NCI-H2029 treated with DMSO at 0.1 percent for 48 hours (cell line): ENCODE data around the gene RASGRF2.
"Not testable (repeated sequence)": the region's sequence is repeated elsewhere in the genome, so short reads cannot be mapped to it uniquely, and the experiment has no call there.

ENCODE experiments used
- DNase-seq: peaks from one replicate; lab custom pipeline; 2025; lab: John Stamatoyannopoulos, UW

Gene RASGRF2

GRCh38 chr5:81020478-81021167 is 60.5 kb downstream of the RASGRF2 start:
- DNase-seq = no peak

DNA sequence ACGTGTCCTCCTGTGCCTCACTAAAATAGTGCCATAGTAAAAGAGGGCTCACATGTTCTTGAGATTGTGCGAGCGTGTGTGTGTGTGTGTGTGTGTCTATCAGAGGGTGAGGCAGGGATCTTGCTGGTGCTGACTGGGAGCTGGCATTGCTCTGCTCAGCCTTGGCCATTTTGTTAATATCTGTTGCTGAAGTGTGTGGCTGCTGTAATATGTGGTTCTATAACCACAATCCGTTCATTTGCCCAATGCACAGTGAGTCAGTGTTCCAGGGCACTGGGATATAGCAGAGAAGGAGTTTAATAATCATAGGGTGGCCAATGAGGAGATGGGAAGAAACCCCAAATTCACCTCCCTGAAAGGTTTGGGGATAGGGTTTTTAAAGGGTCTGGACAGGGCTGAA is 61.3 kb downstream of the RASGRF2 start:
- no peak for DNase-seq

- no peak for DNase-seq
Measured at GRCh38 chr5:81021951-81022687, 62.0 kb downstream of the RASGRF2 start.

GRCh38 chr5:81022688-81023084 is 62.5 kb downstream of the RASGRF2 start:
- DNase-seq = no peak

DNA sequence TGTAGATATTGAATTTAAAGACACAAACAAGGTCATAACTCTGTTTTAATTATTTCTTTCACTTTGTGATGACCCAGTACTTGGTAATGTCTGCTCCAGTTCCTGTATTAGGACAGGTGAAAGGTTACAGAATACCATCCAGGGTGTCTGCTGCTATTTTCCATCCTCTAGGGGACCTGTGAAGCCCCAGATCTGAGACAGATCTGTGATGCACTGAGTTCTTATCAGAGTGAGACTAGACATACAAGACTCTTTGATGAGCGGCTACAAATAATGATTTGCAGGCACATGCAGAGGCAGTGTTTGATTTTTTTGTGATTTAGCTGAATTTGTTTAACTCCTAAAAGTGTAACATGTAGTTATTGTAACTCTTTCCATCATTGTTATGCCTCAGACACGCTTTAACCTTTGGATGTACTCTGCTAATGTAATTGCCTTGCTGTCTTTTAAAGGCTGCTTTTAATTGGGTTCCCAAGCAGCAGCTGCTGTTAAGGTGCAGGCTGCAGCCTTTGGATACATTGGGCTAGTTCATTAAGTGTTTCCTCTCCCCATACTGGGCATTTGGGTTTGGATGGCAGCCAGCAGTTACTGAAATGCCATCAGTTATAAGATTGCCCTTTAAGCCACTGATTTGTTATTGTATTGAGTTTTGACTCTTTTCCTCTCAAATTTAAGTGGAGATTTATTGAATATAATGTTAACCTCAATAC is 63.3 kb downstream of the RASGRF2 start:
- DNase-seq = no peak

DNA sequence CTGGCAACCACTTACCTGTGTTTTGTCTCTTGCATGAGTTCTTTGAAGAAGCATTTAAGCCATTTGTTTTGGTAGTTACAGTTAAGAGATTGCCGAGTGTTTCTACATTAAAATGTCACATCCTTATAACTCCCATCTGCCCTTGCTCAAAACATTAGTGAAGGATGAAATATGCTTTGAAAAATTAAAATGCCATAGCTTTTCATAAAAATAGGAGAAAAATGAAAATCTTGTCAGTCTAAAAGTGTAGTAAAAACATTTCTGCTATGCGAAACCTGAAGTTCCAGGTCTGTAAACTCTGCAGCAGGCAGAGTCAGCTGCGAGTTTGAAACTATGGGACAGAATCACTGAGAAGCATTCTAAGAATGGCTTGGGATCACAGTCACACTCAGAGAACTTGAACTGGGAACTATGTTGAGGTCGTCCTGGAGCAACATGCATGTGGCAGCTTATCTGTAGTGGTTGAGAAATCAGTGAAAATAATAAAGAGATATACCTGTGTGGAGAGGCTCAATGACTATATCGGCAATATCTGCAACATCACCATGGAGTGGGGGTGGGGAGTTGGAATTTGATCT is 67.4 kb downstream of the RASGRF2 start:
- DNase-seq = no peak

DNA sequence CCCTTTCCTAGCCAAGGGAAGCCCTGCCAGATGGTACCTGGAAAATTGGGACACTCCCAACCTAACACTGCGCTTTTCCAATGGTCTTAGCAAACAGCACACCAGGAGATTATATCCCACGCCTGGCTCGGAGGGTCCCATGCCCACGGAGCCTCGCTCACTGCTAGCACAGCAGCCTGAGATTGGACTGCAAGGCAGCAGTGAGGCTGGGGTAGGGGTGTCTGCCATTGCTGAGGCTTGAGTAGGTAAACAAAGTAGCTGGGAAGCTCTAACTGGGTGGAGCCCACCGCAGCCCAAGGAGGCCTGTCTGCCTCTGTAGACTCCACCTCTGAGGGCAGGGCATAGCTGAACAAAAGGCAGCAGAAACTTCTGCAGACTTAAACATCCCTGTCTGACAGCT is 68.7 kb downstream of the RASGRF2 start:
- not testable (repeated sequence) for DNase-seq

DNA sequence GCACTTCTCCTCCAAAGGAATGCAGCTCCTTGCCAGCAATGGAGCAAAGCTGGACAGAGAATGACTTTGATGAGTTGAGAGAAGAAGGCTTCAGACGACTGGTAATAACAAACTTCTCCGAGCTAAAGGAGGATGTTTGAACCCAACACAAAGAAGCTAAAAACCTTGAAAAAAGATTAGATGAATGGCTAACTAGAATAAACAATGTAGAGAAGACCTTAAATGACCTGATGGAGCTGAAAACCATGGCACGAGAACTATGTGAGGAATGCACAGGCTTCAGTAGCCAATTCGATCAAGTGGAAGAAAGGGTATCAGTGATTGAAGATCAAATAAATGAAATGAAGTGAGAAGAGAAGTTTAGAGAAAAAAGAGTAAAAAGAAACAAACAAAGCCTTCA is 69.6 kb downstream of the RASGRF2 start:
- not testable (repeated sequence) for DNase-seq

DNA sequence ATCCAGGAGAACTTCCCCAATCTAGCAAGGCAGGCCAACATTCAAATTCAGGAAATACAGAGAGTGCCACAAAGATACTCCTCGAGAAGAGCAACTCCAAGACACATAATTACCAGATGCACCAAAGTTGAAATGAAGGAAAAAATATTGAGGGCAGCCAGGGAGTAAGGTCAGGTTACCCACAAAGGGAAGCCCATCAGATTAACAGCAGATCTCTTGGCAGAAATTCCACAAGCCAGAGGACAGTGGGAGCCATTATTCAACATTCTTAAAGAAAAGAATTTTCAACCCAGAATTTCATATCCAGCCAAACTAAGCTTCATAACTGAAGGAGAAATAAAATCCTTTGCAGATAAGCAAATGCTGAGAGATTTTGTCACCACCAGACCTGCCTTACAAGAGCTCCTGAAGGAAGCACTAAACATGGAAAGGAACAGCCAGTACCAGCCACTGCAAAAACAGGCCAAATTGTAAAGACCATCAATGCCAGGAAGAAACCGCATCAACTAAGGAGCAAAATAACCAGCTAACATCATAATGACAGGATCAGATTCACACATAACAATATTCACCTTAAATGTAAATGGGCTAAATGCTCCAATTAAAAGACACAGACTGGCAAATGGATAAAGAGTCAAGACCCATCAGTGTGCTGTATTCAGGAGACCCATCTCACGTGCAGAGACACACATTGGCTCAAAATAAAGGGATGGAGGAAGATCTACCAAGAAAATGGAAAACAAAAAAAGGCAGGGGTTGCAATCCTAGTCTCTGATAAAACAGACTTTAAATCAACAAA is 70.3 kb downstream of the RASGRF2 start:
- DNase-seq = not testable (repeated sequence)

DNA sequence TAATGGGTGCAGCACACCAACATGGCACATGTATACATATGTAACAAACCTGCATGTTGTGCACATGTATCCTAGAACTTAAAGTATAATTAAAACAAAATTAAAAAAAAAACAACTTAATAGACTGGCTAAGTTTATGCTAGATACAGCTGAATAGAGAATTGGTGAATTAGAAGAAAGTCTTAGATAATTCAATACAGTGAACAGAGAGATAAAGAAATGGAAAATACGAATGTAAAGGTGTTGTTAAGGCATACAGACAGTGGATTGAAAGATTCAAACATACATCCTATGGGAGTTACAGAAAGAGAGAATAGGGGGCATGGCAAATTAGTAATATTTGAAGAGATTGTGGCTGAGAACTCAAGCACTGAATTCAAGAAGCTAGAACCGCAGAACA is 75.4 kb downstream of the RASGRF2 start:
- DNase-seq = no peak

- no peak for DNase-seq
Measured at GRCh38 chr5:81038495-81038894, 78.3 kb downstream of the RASGRF2 start.

- no peak for DNase-seq
Measured at GRCh38 chr5:81044868-81045267, 84.7 kb downstream of the RASGRF2 start.

- DNase-seq = no peak
Measured at GRCh38 chr5:81045389-81045807, 85.2 kb downstream of the RASGRF2 start.

DNA sequence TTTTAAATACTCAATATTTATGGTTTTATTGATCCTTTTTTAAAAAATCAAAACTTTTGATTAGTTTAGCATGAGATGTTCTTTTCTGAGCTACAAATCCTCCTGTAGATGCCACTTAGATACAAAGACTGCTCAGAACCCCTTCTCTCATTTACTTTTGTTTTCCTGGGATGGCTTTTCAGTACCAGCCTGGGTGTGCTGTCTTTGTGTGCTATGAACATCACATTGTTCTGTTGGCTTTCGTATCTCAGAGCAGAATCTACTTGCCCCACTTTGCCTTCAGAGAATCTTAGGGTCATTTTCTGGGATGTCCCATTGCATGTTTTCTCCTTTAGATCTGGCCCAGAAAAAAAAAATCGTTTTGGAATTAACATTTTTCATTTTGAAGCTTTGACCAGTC is 85.9 kb downstream of the RASGRF2 start:
- DNase-seq = no peak

- DNase-seq = no peak
Measured at GRCh38 chr5:81052325-81052724, 92.2 kb downstream of the RASGRF2 start.

- DNase-seq = not testable (repeated sequence)
Measured at GRCh38 chr5:81053282-81053681, 93.1 kb downstream of the RASGRF2 start.

DNA sequence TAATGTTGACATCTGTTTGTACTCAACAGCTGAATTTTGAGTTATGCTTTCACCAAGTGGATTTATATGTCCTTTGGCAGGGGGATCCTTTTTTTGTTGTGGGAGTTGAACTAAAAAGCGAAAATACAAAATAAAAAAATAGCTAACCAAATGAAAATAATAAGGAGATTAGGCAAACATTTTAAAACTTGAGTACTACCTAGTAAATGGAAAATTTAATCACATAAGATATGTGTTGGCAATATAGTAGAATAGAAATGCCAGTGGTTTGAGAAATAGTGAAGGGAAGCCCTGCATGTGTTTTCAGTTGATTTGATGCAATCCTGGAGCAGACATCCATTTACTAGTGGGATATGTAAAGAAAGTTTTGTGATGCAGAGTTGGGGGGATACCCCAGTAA is 98.0 kb downstream of the RASGRF2 start:
- no peak for DNase-seq

GRCh38 chr5:81065492-81065891 is 105.3 kb downstream of the RASGRF2 start:
- no peak for DNase-seq

- no peak for DNase-seq
Measured at GRCh38 chr5:81066102-81066501, 105.9 kb downstream of the RASGRF2 start.

- no peak for DNase-seq
Measured at GRCh38 chr5:81067406-81067805, 107.2 kb downstream of the RASGRF2 start.

DNA sequence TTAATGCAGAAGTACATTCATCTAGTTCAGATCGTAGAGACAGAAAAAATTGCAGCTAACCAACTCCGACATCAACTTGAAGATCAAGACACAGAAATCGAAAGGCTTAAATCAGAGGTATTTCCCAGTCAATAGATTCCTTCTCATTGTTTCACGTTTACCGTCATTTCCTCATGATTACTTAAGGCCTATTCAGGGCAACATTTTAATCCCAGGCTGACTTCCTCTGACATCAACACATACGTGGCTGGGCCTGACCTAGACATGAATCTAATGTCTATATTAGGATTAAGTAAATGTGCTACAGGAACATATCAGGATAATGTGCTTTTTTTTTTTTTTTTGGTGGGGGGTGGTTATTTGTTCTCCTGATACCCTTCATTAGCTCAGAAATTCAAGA is 107.9 kb downstream of the RASGRF2 start:
- no peak for DNase-seq

- DNase-seq = no peak
Measured at GRCh38 chr5:81068635-81069034, 108.5 kb downstream of the RASGRF2 start.
